Panc1 (cell line): ENCODE results near the gene SEL1L2. TPM values are rescaled to one million over a fixed set of nuclear protein-coding genes. Genes with fewer than 3 reads are reported as not detected.

Experiments
- ATAC-seq: fragments of 200-7000 bp; cut with Tn5 transposase; 2 replicates; pipeline ENCODE4 v1.9.1; 2020; ENCODE audit warnings: mild to moderate bottlenecking, moderate library complexity
- BruUV-seq: library from RNA; stranded (reverse); fragments of 400-500 nt; replicated peaks from 2 replicates; lab custom pipeline; 2021; lab: Mats Ljungman, UMichigan
- CTCF ChIA-PET: fragments of 300-600 bp; sonication (Branson Sonifier 250); formaldehyde crosslinking; loops from one replicate; lab custom pipeline; 2022; ENCODE audit warnings: antibody characterized with exemption; lab: Charles Lee
- POLR2A ChIA-PET: fragments of 300-600 bp; sonication (Branson Sonifier 250); formaldehyde crosslinking; loops from one replicate; lab custom pipeline; 2022; ENCODE audit warnings: antibody characterized with exemption; lab: Charles Lee
- DNase-seq: peaks from one replicate; pipeline ENCODE4 v3.0.0-alpha.2; 2010; ENCODE audit warnings: low read depth, low spot score
- H3K27ac ChIP-seq: 2 replicates; pipeline ENCODE4 v1.5.1; 2011; ENCODE audit warnings: mild to moderate bottlenecking, low read length, inconsistent platforms
- H3K27me3 ChIP-seq: fragments of 200-500 bp; sonication (Bioruptor generic); 2 replicates; pipeline ENCODE4 v1.6.0; 2014; ENCODE audit warnings: low read length, inconsistent platforms; ENCODE audit not compliant: control insufficient read depth, insufficient read depth
- H3K36me3 ChIP-seq: fragments of 200-500 bp; sonication (Bioruptor generic); 2 replicates; pipeline ENCODE4 v1.5.1; 2014; ENCODE audit warnings: inconsistent platforms, mild to moderate bottlenecking, low read length, moderate library complexity; ENCODE audit not compliant: control insufficient read depth, insufficient read depth
- H3K4me1 ChIP-seq: 2 replicates; pipeline ENCODE4 v1.5.1; 2011; ENCODE audit warnings: inconsistent platforms, mild to moderate bottlenecking, low read length, moderate library complexity; ENCODE audit not compliant: control insufficient read depth, insufficient read depth
- H3K4me3 ChIP-seq, 2 experiments: 2 replicates each; pipeline ENCODE4 v1.5.1; 2011 to 2012; ENCODE audit warnings: low read depth in 2 of 2, low read length in 2 of 2, mild to moderate bottlenecking in 2 of 2, inconsistent platforms in 1 of 2, moderate library complexity in 1 of 2
- H3K9me3 ChIP-seq: fragments of 200-500 bp; sonication (Bioruptor generic); 2 replicates; pipeline ENCODE4 v1.5.1; 2014; ENCODE audit warnings: low read depth, mild to moderate bottlenecking, inconsistent platforms, low read length, moderate library complexity; ENCODE audit not compliant: control insufficient read depth, insufficient read depth
- POLR2AphosphoS5 ChIP-seq: IDR thresholded peaks from 2 replicates; pipeline ENCODE4 v1.6.1; 2012; ENCODE audit warnings: mild to moderate bottlenecking, low read depth, low read length, moderate library complexity
- SIN3A ChIP-seq: IDR thresholded peaks from 2 replicates; pipeline ENCODE4 v1.6.1; 2012; ENCODE audit warnings: low read depth, mild to moderate bottlenecking, low read length, moderate library complexity, borderline replicate concordance; ENCODE audit not compliant: insufficient read depth
- TCF7L2 ChIP-seq: IDR thresholded peaks from 2 replicates; pipeline ENCODE4 v1.6.1; 2011; ENCODE audit warnings: mild to moderate bottlenecking, low read depth, low read length, inconsistent platforms
- in situ Hi-C: cut with HindIII; loops from 2 replicates; pipeline ENCODE4 v1.10.0; 2016; ENCODE audit warnings: low sequenced_read_pairs, low pct_unique_long_range_greater_than_20kb
- intact Hi-C: fragments of 100-400 bp; cut with micrococcal nuclease; formaldehyde crosslinking; loops from one replicate; pipeline ENCODE4 v1.10.0; 2022; ENCODE audit not compliant: unreplicated experiment
- total RNA-seq: library from RNA; stranded (reverse); gene quantifications from one replicate; pipeline ENCODE4 v1.2.1, GENCODE V29; 2021; ENCODE audit not compliant: unreplicated experiment
- TF ChIP-seq, protein P1 (sequence below), 2 experiments: IDR thresholded peaks; 2 replicates each; pipeline ENCODE4 v1.6.1; 2011 to 2012; ENCODE audit warnings: low read depth in 2 of 2, control low read depth in 1 of 2, low read length in 1 of 2, mild to moderate bottlenecking in 1 of 2, moderate library complexity in 1 of 2; ENCODE audit not compliant: insufficient read depth in 1 of 2
- TF ChIP-seq, protein P2 (sequence below): fragments of 450-650 bp; IDR thresholded peaks from 2 replicates; pipeline ENCODE4 v1.5.1; 2017; ENCODE audit warnings: mild to moderate bottlenecking

The SEL1L2 gene
- total RNA-seq, 1 experiment from 2014 or later: not detected

DNA sequence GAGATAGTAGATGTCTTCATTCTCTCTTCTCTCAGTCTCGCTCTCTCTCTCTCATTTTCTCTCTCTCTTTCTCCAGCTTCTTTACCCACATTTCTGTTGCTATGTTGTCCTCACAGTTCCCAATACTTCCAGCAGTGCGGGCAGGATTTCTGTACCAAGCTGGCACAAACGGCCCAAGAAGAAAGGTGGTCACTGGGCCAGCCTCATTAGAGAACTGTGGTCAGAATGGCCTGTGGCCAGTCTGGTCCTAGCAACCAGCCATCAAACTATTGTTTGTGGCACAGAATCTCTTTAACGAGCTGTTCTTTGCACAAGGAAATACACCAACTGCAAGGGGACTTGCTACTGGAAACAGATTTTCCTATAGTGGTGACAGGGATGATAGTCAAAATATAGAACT is 81.3 kb downstream of the SEL1L2 start:
- TF ChIP-seq, protein P1, sequence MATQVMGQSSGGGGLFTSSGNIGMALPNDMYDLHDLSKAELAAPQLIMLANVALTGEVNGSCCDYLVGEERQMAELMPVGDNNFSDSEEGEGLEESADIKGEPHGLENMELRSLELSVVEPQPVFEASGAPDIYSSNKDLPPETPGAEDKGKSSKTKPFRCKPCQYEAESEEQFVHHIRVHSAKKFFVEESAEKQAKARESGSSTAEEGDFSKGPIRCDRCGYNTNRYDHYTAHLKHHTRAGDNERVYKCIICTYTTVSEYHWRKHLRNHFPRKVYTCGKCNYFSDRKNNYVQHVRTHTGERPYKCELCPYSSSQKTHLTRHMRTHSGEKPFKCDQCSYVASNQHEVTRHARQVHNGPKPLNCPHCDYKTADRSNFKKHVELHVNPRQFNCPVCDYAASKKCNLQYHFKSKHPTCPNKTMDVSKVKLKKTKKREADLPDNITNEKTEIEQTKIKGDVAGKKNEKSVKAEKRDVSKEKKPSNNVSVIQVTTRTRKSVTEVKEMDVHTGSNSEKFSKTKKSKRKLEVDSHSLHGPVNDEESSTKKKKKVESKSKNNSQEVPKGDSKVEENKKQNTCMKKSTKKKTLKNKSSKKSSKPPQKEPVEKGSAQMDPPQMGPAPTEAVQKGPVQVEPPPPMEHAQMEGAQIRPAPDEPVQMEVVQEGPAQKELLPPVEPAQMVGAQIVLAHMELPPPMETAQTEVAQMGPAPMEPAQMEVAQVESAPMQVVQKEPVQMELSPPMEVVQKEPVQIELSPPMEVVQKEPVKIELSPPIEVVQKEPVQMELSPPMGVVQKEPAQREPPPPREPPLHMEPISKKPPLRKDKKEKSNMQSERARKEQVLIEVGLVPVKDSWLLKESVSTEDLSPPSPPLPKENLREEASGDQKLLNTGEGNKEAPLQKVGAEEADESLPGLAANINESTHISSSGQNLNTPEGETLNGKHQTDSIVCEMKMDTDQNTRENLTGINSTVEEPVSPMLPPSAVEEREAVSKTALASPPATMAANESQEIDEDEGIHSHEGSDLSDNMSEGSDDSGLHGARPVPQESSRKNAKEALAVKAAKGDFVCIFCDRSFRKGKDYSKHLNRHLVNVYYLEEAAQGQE (IDR thresholded peaks at IDR 0.05; ENCODE audit: insufficient read depth in 1 of 2, low read depth in 2 of 2, low read length in 1 of 2): no peak
- no peak for TF ChIP-seq POLR2AphosphoS5
- TF ChIP-seq SIN3A: no peak
- TF ChIP-seq, protein P2, sequence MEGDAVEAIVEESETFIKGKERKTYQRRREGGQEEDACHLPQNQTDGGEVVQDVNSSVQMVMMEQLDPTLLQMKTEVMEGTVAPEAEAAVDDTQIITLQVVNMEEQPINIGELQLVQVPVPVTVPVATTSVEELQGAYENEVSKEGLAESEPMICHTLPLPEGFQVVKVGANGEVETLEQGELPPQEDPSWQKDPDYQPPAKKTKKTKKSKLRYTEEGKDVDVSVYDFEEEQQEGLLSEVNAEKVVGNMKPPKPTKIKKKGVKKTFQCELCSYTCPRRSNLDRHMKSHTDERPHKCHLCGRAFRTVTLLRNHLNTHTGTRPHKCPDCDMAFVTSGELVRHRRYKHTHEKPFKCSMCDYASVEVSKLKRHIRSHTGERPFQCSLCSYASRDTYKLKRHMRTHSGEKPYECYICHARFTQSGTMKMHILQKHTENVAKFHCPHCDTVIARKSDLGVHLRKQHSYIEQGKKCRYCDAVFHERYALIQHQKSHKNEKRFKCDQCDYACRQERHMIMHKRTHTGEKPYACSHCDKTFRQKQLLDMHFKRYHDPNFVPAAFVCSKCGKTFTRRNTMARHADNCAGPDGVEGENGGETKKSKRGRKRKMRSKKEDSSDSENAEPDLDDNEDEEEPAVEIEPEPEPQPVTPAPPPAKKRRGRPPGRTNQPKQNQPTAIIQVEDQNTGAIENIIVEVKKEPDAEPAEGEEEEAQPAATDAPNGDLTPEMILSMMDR: no peak
- no peak for TF ChIP-seq TCF7L2
- no peaks in the 10 kb centered on the region for H3K4me1 ChIP-seq
- BruUV-seq: no TSS peak
- POLR2A ChIA-PET: no interaction called here
- H3K36me3 ChIP-seq: no peaks in the 10 kb centered on the region
- no peak overlapping the region for H3K27ac ChIP-seq
- H3K9me3 ChIP-seq: no peaks in the 10 kb centered on the region
- H3K4me3 ChIP-seq: no peak overlapping the region
- intact Hi-C loops: no loop called here
- H3K27me3 ChIP-seq: peaks cover 2% of the 10 kb centered on the region; the same call in 1 of the 2 replicates
- CTCF ChIA-PET: no interaction called here
- ATAC-seq: no peak
- in situ Hi-C loops: no loop called here
- no peak for DNase-seq

GRCh38 chr20:13904766-13905165 is 85.6 kb downstream of the SEL1L2 start:
- DNase-seq: no peak
- intact Hi-C loops: no loop called here
- Histone ChIP-seq H3K27me3 (peaks cover 2% of the 10 kb centered on the region; the same call in 1 of the 2 replicates), H3K36me3 (no peaks in the 10 kb centered on the region), H3K4me3 (no peak overlapping the region), H3K4me1 (no peaks in the 10 kb centered on the region), H3K9me3 (no peaks in the 10 kb centered on the region), H3K27ac (no peak overlapping the region)
- in situ Hi-C loops: no loop called here
- TF ChIP-seq POLR2AphosphoS5 (no peak), TCF7L2 (no peak), SIN3A (no peak)
- TF ChIP-seq, protein P1 (IDR thresholded peaks at IDR 0.05; ENCODE audit: insufficient read depth in 1 of 2, low read depth in 2 of 2, low read length in 1 of 2): no peak
- TF ChIP-seq, protein P2: no peak
- ChIA-PET CTCF (no interaction called here), POLR2A (no interaction called here)
- no TSS peak for BruUV-seq
- no peak for ATAC-seq
